HepG2 (cell line): ENCODE results near the gene MTURN. TPM values are rescaled to one million over a fixed set of nuclear protein-coding genes. Genes with fewer than 3 reads are reported as not detected.

ENCODE experiments used
- ATAC-seq: fragments of 200-7000 bp; cut with Tn5 transposase; 3 replicates; pipeline ENCODE4 v1.9.1; 2020; ENCODE audit warnings: mild to moderate bottlenecking, moderate library complexity
- BruUV-seq: library from RNA; stranded (reverse); fragments of 400-500 nt; replicated peaks from 2 replicates; lab custom pipeline; 2021; lab: Mats Ljungman, UMichigan
- CTCF ChIA-PET: fragments of 300-600 bp; formaldehyde crosslinking; extraction: SDS; loops from one replicate; lab custom pipeline; 2021; ENCODE audit warnings: low total read pairs, inconsistent platforms, low intra/inter-chr PET ratio; lab: Yijun Ruan, JAX
- POLR2A ChIA-PET: fragments of 350-600 bp; sonication (Branson Sonifier 250); formaldehyde crosslinking; loops from one replicate; lab custom pipeline; 2020; ENCODE audit warnings: antibody characterized with exemption, inconsistent platforms; lab: Yijun Ruan, JAX
- DNase-seq: peaks from one replicate; pipeline ENCODE4 v3.0.0-alpha.2; 2015; ENCODE audit warnings: low spot score
- FAIRE-seq: peaks from 3 replicates; lab custom pipeline; 2011; peaks lifted over from hg19 to GRCh38; lab: Jason Lieb, UNC
- H2AFZ ChIP-seq: one replicate; pipeline ENCODE4 v1.6.1; 2011; ENCODE audit warnings: low read length, inconsistent platforms
- H3K27ac ChIP-seq: fragments of 300-600 bp; 3 replicates; pipeline ENCODE4 v1.8.0; 2011; ENCODE audit warnings: mixed run types, mild to moderate bottlenecking, mixed read lengths, low read length, inconsistent platforms; ENCODE audit not compliant: insufficient read depth; ENCODE audit errors: extremely low read length
- H3K27me3 ChIP-seq, 2 experiments: fragments of 200-600 bp in 1 of 2; 2 replicates in 1 of 2; 3 replicates in 1 of 2; pipeline versions ENCODE4 v1.6.0 to v1.8.0; 2011; ENCODE audit warnings: low read length in 2 of 2, mild to moderate bottlenecking in 2 of 2, moderate library complexity in 2 of 2, inconsistent platforms in 1 of 2; ENCODE audit not compliant: insufficient read depth in 2 of 2, control insufficient read depth in 1 of 2
- H3K36me3 ChIP-seq, 2 experiments: fragments of 200-600 bp in 1 of 2; replicated peaks in 1 of 2; 2 replicates in 1 of 2; 3 replicates in 1 of 2; pipeline versions ENCODE4 v1.5.1 to v1.8.0; 2011; ENCODE audit warnings: low read length in 2 of 2, inconsistent platforms in 1 of 2; ENCODE audit not compliant: insufficient read depth in 2 of 2, control insufficient read depth in 1 of 2
- H3K4me1 ChIP-seq: 2 replicates; pipeline ENCODE4 v1.5.1; 2012; ENCODE audit warnings: low read length, inconsistent platforms; ENCODE audit not compliant: insufficient read depth
- H3K4me2 ChIP-seq: 2 replicates; pipeline ENCODE4 v1.6.0; 2011; ENCODE audit warnings: low read depth, low read length, inconsistent platforms
- H3K4me3 ChIP-seq, 3 experiments: fragments of 200-600 bp in 1 of 3; sonication (generic), shearing (Covaris generic) in 1 of 3; replicated peaks in 1 of 3; 2 replicates each; pipeline ENCODE4 v1.5.1; 2011 to 2016; ENCODE audit warnings: low read length in 3 of 3, inconsistent platforms in 2 of 3, low read depth in 2 of 3, mild to moderate bottlenecking in 2 of 3, control low read depth in 1 of 3, mixed read lengths in 1 of 3; ENCODE audit not compliant: insufficient read depth in 1 of 3
- H3K79me2 ChIP-seq: one replicate; pipeline ENCODE4 v1.6.1; 2011; ENCODE audit warnings: low read length, inconsistent platforms; ENCODE audit not compliant: insufficient read depth
- H3K9ac ChIP-seq: 2 replicates; pipeline ENCODE4 v1.6.0; 2011; ENCODE audit warnings: mild to moderate bottlenecking, low read depth, low read length, inconsistent platforms; ENCODE audit not compliant: insufficient read depth
- H3K9me3 ChIP-seq: 2 replicates; pipeline ENCODE4 v1.5.1; 2012; ENCODE audit warnings: mild to moderate bottlenecking, low read length
- H4K20me1 ChIP-seq: 2 replicates; pipeline ENCODE4 v1.6.0; 2011; ENCODE audit warnings: inconsistent platforms, mild to moderate bottlenecking, low read length, moderate library complexity; ENCODE audit not compliant: insufficient read depth
- ARID4A ChIP-seq: sonication (generic); formaldehyde crosslinking; IDR thresholded peaks from 2 replicates; pipeline ENCODE4 v1.5.0; 2020; ENCODE audit warnings: mild to moderate bottlenecking, missing genetic modification reagents, borderline replicate concordance
- FOXA1 ChIP-seq, 2 experiments: fragments of 450-650 bp in 1 of 2; sonication (generic) in 1 of 2; formaldehyde crosslinking in 1 of 2; IDR thresholded peaks; 2 replicates each; pipeline versions ENCODE4 v1.4.0 to v1.6.1; 2016 to 2020; ENCODE audit warnings: missing genetic modification reagents in 1 of 2
- FOXM1 ChIP-seq: sonication (generic); formaldehyde crosslinking; IDR thresholded peaks from 2 replicates; pipeline ENCODE4 v1.5.0; 2020; ENCODE audit warnings: missing genetic modification reagents
- KDM6A ChIP-seq: IDR thresholded peaks from 2 replicates; pipeline ENCODE4 v1.6.1; 2016; ENCODE audit warnings: low read depth
- KLF16 ChIP-seq, 2 experiments: sonication (generic) in 1 of 2; formaldehyde crosslinking in 1 of 2; IDR thresholded peaks; 2 replicates each; pipeline versions ENCODE4 v1.6.1 to v1.8.0; 2016 to 2023; ENCODE audit warnings: missing genetic modification reagents in 2 of 2, missing compliant biosample characterization in 1 of 2
- ZBTB33 ChIP-seq: sonication (generic); formaldehyde crosslinking; IDR thresholded peaks from 2 replicates; pipeline ENCODE4 v1.4.0; 2020; ENCODE audit warnings: missing genetic modification reagents
- ZBTB8A ChIP-seq: sonication (generic); formaldehyde crosslinking; IDR thresholded peaks from 2 replicates; pipeline ENCODE4 v1.4.0; 2020; ENCODE audit warnings: mild to moderate bottlenecking, low read depth, missing genetic modification reagents, borderline replicate concordance
- ZKSCAN8 ChIP-seq: IDR thresholded peaks from 2 replicates; pipeline ENCODE4 v1.6.1; 2016; ENCODE audit warnings: borderline replicate concordance, missing genetic modification reagents, missing compliant biosample characterization
- ZMYM2 ChIP-seq: sonication (generic); formaldehyde crosslinking; IDR thresholded peaks from 2 replicates; pipeline ENCODE4 v1.8.0; 2022; ENCODE audit warnings: mild to moderate bottlenecking, missing genetic modification reagents
- ZNF44 ChIP-seq: sonication (generic); formaldehyde crosslinking; IDR thresholded peaks from 2 replicates; pipeline ENCODE4 v1.5.1; 2020; ENCODE audit warnings: mild to moderate bottlenecking, missing genetic modification reagents
- WGBS: methylation state at CpG from one replicate; pipeline ENCODE4 v1.1.6; 2017; ENCODE audit warnings: low lambda C conversion rate; 5-methylcytosine and 5-hydroxymethylcytosine counted together
- in situ Hi-C: cut with HindIII; loops from 2 replicates; pipeline ENCODE4 v1.10.0; 2017; ENCODE audit warnings: low pct_unique_long_range_greater_than_20kb; ENCODE audit not compliant: extremely low pct_ligation_motif_present
- intact Hi-C: fragments of 100-400 bp; cut with micrococcal nuclease; formaldehyde crosslinking; loops from one replicate; pipeline ENCODE4 v1.10.0; 2022; ENCODE audit not compliant: unreplicated experiment
- polyA plus RNA-seq, 8 experiments: library from polyadenylated mRNA; depleted of rRNA in 3 of 8; stranded (reverse) in 7 of 8; unstranded in 1 of 8; fragments of >200 nt; fragmentation: Illumina TruSeq in 4 of 8; extraction: Trizol in 4 of 8; gene quantifications; 2 replicates each; pipeline versions ENCODE4 v1.2.1 to v1.2.3, GENCODE V29; 2011 to 2016; ENCODE audit warnings: low read depth in 4 of 8, missing spikeins in 1 of 8, mixed read lengths in 1 of 8; ENCODE audit not compliant: insufficient read depth in 1 of 8
- total RNA-seq, 5 experiments: library from RNA; depleted of rRNA; stranded (reverse); fragments of >200 nt; fragmentation: Illumina TruSeq; extraction: Trizol; gene quantifications; 2 replicates each; pipeline ENCODE4 v1.2.3, GENCODE V29; 2016; ENCODE audit warnings: low read depth in 1 of 5

Gene MTURN
- total and polyA plus RNA-seq, 2 of the 13 experiments (the other 11 are each of a cell fraction or from before 2014, with no cell fraction given), result 5.7 to 7.2 TPM

GRCh38 chr7:30115709-30116297, 19.0 kb upstream of the MTURN start:
- 92% methylated on average over 34 of the region's 34 CpGs for WGBS
- BruUV-seq, result no TSS peak

More at GRCh38 chr7:30115709-30116297, 19.0 kb upstream of the MTURN start:
- H3K9ac ChIP-seq, result no peak overlapping the region
- H3K4me1 ChIP-seq, result no peaks in the 10 kb centered on the region
- peaks cover 9% of the 10 kb centered on the region for H3K9me3 ChIP-seq
- CTCF ChIA-PET, result no interaction called here
- no peaks in the 10 kb centered on the region for H4K20me1 ChIP-seq
- no peaks in the 10 kb centered on the region for H3K27me3 ChIP-seq
- H2AFZ ChIP-seq, result no peak overlapping the region
- TF ChIP-seq KDM6A (no peak), ZNF44 (no peak), ZBTB33 (CRISPR knock-in tag) (peak; percentile 46; the same call in 1 of the 2 replicates), ARID4A (no peak), FOXM1 (CRISPR knock-in tag) (no peak), ZKSCAN8 (no peak), ZMYM2 (CRISPR knock-in tag) (no peak), FOXA1 (IDR thresholded peaks at IDR 0.05) (no peak), FOXA1 (CRISPR knock-in tag; IDR thresholded peaks at IDR 0.05) (peak; percentile 32), KLF16 (CRISPR knock-in tag; IDR thresholded peaks at IDR 0.05) (0 out of 4 replicates have a peak, but pooled peaks of 1 of the 2 experiments have one; percentile 22), ZBTB8A (CRISPR knock-in tag) (no peak)
- TF ChIP-seq, all 625 proteins: peak for 3
- FAIRE-seq (no peak), ATAC-seq (no peak), DNase-seq (no peak)
- POLR2A ChIA-PET, result no interaction called here
- Histone ChIP-seq H3K4me3 (no peak overlapping the region), H3K36me3 (no peaks in the 10 kb centered on the region), H3K27ac (no peak overlapping the region), H3K4me2 (no peak overlapping the region), H3K79me2 (no peaks in the 10 kb centered on the region)
- intact Hi-C loops, result no loop called here
- in situ Hi-C loops, result no loop called here
